Body of pancreas (tissue), 4 donors: ENCODE results near the gene MFSD1.
A peak's percentile ranks its signal among the peaks of the same experiment; 100 is the strongest.

Source experiments
- POLR2A ChIP-seq, 3 donors: fragments of 450-650 bp; IDR thresholded peaks; one replicate each; pipeline ENCODE4 v1.6.1; 2016; ENCODE audit warnings: antibody characterized with exemption in 3 of 3, mild to moderate bottlenecking in 2 of 3
- TF ChIP-seq, protein P1 (sequence below), 7 experiments: fragments of 450-650 bp in 4 of 7; fragments of 200-600 bp in 3 of 7; sonication (generic) in 3 of 7; IDR thresholded peaks; one replicate each; pipeline ENCODE4 v1.5.1; 2016 to 2019; ENCODE audit warnings: antibody characterized with exemption in 7 of 7

DNA sequence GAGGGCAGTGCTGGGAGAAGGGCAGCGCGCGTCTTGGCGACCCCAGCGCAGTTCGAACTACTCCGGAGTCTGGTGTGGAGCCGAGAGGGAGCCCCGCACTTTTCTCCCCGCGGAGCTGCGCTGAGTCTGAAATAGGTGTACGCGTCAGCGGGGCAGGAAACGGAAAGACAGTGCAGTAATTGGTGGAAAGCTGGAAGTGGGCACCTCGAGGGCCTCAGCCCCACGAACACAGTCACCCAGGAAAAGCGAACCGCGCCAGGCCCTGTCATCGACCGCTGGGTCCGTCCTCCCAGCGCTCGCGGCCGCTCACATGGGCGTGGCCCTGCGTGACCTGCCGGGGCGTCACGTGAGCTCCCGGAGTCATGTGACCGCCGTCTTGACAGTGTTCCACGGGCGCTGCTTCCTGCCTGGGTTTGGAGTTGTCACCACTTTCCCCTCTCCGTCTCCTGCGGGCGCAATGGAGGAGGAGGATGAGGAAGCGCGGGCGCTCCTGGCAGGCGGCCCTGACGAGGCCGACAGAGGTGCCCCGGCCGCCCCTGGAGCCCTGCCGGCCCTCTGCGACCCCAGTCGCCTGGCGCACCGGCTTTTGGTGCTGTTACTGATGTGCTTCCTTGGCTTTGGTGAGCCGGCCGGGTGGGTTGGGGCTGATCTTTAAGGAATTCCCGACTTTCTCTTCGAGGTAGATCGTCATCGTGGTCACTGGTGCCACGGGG lies at the start of gene MFSD1:
- TF ChIP-seq POLR2A (IDR thresholded peaks at IDR 0.05): peak; percentile 56 to 88 (median 87)
- TF ChIP-seq, protein P1, sequence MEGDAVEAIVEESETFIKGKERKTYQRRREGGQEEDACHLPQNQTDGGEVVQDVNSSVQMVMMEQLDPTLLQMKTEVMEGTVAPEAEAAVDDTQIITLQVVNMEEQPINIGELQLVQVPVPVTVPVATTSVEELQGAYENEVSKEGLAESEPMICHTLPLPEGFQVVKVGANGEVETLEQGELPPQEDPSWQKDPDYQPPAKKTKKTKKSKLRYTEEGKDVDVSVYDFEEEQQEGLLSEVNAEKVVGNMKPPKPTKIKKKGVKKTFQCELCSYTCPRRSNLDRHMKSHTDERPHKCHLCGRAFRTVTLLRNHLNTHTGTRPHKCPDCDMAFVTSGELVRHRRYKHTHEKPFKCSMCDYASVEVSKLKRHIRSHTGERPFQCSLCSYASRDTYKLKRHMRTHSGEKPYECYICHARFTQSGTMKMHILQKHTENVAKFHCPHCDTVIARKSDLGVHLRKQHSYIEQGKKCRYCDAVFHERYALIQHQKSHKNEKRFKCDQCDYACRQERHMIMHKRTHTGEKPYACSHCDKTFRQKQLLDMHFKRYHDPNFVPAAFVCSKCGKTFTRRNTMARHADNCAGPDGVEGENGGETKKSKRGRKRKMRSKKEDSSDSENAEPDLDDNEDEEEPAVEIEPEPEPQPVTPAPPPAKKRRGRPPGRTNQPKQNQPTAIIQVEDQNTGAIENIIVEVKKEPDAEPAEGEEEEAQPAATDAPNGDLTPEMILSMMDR (IDR thresholded peaks at IDR 0.05): peak in 1 of 7 experiments; percentile 12
